Transverse colon (tissue), 4 donors: ENCODE measurements around the gene DPY19L2.
"Not testable (repeated sequence)": the region's sequence is repeated elsewhere in the genome, so short reads cannot be mapped to it uniquely, and the experiment has no call there.

Experiments
- EP300 ChIP-seq: sonication (generic); formaldehyde crosslinking; IDR thresholded peaks from one replicate; pipeline ENCODE4 v1.6.1; 2017; ENCODE audit warnings: antibody characterized with exemption, low read depth
- POLR2A ChIP-seq: fragments of 450-650 bp; IDR thresholded peaks from one replicate; pipeline ENCODE4 v1.6.1; 2016; ENCODE audit warnings: antibody characterized with exemption, mild to moderate bottlenecking, moderate library complexity
- POLR2AphosphoS5 ChIP-seq, 3 donors: sonication (generic); formaldehyde crosslinking; IDR thresholded peaks; one replicate each; pipeline ENCODE4 v1.6.1; 2016; ENCODE audit warnings: antibody characterized with exemption in 3 of 3
- TF ChIP-seq, protein P1 (sequence below), 5 experiments: fragments of 200-600 bp in 3 of 5; fragments of 450-650 bp in 2 of 5; sonication (generic) in 3 of 5; IDR thresholded peaks; 1 replicate in 2 of 5; 2 replicates in 3 of 5; pipeline ENCODE4 v1.5.1; 2016 to 2017; ENCODE audit warnings: antibody characterized with exemption in 5 of 5, inconsistent platforms in 3 of 5, mild to moderate bottlenecking in 2 of 5, moderate library complexity in 1 of 5

DNA sequence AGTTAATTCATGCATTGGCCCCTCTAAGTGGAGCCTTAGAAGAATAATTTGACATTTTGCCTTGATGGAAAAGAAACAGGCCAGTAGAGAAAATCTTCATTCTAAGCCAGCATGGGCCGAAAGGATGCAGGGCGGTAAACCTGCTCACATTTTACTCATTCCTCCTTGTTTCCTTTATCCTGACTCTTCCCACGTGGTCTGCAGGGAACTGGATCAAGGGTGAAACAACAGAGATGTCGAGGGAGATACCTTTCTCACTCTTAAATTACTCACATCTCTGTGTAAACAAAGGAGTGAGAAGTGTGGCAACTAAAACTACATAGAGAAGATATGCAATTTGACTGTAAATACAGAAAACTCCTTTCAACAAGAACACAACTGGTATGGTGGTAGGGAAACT, 73.5 kb downstream of the DPY19L2 start:
- TF ChIP-seq POLR2A; POLR2AphosphoS5 (IDR thresholded peaks at IDR 0.05); EP300: not testable (repeated sequence)
- TF ChIP-seq, protein P1, sequence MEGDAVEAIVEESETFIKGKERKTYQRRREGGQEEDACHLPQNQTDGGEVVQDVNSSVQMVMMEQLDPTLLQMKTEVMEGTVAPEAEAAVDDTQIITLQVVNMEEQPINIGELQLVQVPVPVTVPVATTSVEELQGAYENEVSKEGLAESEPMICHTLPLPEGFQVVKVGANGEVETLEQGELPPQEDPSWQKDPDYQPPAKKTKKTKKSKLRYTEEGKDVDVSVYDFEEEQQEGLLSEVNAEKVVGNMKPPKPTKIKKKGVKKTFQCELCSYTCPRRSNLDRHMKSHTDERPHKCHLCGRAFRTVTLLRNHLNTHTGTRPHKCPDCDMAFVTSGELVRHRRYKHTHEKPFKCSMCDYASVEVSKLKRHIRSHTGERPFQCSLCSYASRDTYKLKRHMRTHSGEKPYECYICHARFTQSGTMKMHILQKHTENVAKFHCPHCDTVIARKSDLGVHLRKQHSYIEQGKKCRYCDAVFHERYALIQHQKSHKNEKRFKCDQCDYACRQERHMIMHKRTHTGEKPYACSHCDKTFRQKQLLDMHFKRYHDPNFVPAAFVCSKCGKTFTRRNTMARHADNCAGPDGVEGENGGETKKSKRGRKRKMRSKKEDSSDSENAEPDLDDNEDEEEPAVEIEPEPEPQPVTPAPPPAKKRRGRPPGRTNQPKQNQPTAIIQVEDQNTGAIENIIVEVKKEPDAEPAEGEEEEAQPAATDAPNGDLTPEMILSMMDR (IDR thresholded peaks at IDR 0.05): not testable (repeated sequence)
